ENCODE data around the gene RBM28. TPM values are rescaled to one million over a fixed set of nuclear protein-coding genes. Genes with fewer than 3 reads are reported as not detected.

Gene RBM28
- total RNA-seq, 1 experiment from 2014 or later: 28.8 TPM

DNA sequence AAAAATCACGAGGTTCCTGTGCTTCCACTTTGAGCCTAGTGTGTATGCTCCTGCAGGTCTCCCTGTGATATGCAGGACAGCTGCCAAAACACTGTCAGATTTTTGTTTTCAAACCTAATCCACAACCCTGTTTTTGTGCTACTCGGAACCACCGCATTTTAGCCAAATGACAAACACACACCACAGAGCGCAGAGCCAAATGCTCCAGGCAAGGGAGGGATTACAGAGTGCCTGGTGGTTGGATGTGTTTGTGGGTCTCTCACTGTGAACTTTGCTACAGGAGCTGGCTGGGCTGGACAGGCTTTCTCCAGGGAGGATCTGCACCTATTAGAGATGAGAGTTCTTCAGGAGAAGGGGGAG lies 5.7 kb upstream of the RBM28 start:
- no peaks in the 10 kb centered on the region for H3K79me2 ChIP-seq (ENCODE audit: low read length)
- no peaks in the 10 kb centered on the region for H3K27me3 ChIP-seq (ENCODE audit: low read length)
- no peaks in the 10 kb centered on the region for H3K4me1 ChIP-seq (ENCODE audit: low read length)
- no peak overlapping the region for H3K27ac ChIP-seq (ENCODE audit: low read length)
- H3K9me2 ChIP-seq (replicated peaks; ENCODE audit: insufficient read depth, low read length): no peaks in the 10 kb centered on the region
- H3K9me3 ChIP-seq (ENCODE audit: low read length): no peaks in the 10 kb centered on the region
- no peak overlapping the region for H3K4me3 ChIP-seq (ENCODE audit: low read length)
- H3K4me2 ChIP-seq (ENCODE audit: low read depth, low read length, poor library complexity, severe bottlenecking): no peak overlapping the region
- H4K20me1 ChIP-seq (ENCODE audit: insufficient read depth, low read depth, low read length): no peaks in the 10 kb centered on the region
- H3K9ac ChIP-seq (ENCODE audit: low read length): no peak overlapping the region
- DNase-seq: no peak
- no peaks in the 10 kb centered on the region for H3K36me3 ChIP-seq (ENCODE audit: insufficient read depth, low read length)
- no peak overlapping the region for H2AFZ ChIP-seq (ENCODE audit: low read length)

GRCh38 chr7:128347647-128348097 lies 4.0 kb upstream of the RBM28 start:
- no peaks in the 10 kb centered on the region for H4K20me1 ChIP-seq (ENCODE audit: insufficient read depth, low read depth, low read length)
- peaks cover 10% of the 10 kb centered on the region for H3K79me2 ChIP-seq (ENCODE audit: low read length)
- H3K4me1 ChIP-seq (ENCODE audit: low read length): peaks cover 4% of the 10 kb centered on the region
- no peaks in the 10 kb centered on the region for H3K36me3 ChIP-seq (ENCODE audit: insufficient read depth, low read length)
- H3K4me3 ChIP-seq (ENCODE audit: low read length): no peak overlapping the region
- H3K9me3 ChIP-seq (ENCODE audit: low read length): no peaks in the 10 kb centered on the region
- H3K9ac ChIP-seq (ENCODE audit: low read length): no peak overlapping the region
- no peak overlapping the region for H3K4me2 ChIP-seq (ENCODE audit: low read depth, low read length, poor library complexity, severe bottlenecking)
- no peaks in the 10 kb centered on the region for H3K27me3 ChIP-seq (ENCODE audit: low read length)
- peak; percentile 75 for DNase-seq
- no peak overlapping the region for H2AFZ ChIP-seq (ENCODE audit: low read length)
- no peaks in the 10 kb centered on the region for H3K9me2 ChIP-seq (replicated peaks; ENCODE audit: insufficient read depth, low read length)
- H3K27ac ChIP-seq (ENCODE audit: low read length): no peak overlapping the region

DNA sequence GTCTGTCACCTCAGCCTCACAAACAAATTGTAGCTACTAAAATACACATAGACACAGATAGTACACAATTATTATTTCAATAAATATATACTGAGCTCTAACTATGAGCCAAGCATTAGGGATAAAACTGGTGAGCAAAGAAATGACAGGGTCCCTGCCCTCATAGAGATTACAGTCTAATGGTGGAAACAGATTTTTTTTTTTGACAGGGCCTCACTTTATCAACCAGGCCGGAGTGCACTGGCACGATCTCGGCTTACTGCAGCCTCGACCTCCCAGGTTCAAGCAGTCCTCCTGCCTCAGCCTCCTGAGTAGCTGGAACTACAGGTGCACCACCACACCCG lies 695 bp upstream of the RBM28 start:
- peak overlapping the region; percentile 87 for H3K4me2 ChIP-seq (ENCODE audit: low read depth, low read length, poor library complexity, severe bottlenecking)
- peaks cover 24% of the 10 kb centered on the region for H3K4me1 ChIP-seq (ENCODE audit: low read length)
- H3K79me2 ChIP-seq (ENCODE audit: low read length): peaks cover 42% of the 10 kb centered on the region
- H3K9me2 ChIP-seq (replicated peaks; ENCODE audit: insufficient read depth, low read length): no peaks in the 10 kb centered on the region
- no peak for DNase-seq
- H3K9ac ChIP-seq (ENCODE audit: low read length): no peak overlapping the region
- H2AFZ ChIP-seq (ENCODE audit: low read length): peak overlapping the region; percentile 98; the same call in 1 of the 2 replicates
- H3K27ac ChIP-seq (ENCODE audit: low read length): no peak overlapping the region
- peaks cover 12% of the 10 kb centered on the region; the same call in 1 of the 2 replicates for H3K36me3 ChIP-seq (ENCODE audit: insufficient read depth, low read length)
- peaks cover 9% of the 10 kb centered on the region; the same call in 1 of the 2 replicates for H4K20me1 ChIP-seq (ENCODE audit: insufficient read depth, low read depth, low read length)
- H3K27me3 ChIP-seq (ENCODE audit: low read length): no peaks in the 10 kb centered on the region
- no peak overlapping the region for H3K4me3 ChIP-seq (ENCODE audit: low read length)
- no peaks in the 10 kb centered on the region for H3K9me3 ChIP-seq (ENCODE audit: low read length)

DNA sequence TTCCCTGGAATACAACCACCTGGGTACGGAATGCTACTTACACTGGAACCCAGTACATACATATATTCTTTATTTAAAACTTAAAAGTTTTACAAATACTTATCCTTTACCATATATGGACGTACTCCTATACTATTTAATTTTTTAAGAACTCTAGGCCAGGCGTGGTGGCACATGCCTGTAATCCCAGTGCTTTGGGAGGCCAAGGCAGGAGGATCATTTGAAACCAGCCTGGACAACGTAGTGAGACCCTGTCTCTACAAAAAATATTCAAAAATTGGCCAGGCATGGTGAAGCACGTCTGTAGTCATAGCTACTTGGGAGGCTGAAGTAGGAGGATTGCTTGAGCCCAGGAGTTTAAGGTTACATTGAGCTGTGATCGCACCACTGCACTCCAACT lies 2.0 kb downstream of the RBM28 start:
- Histone ChIP-seq H3K4me2 (ENCODE audit: low read depth, low read length, poor library complexity, severe bottlenecking) (peak overlapping the region; percentile 87), H3K27ac (ENCODE audit: low read length) (no peak overlapping the region), H3K9me2 (replicated peaks; ENCODE audit: insufficient read depth, low read length) (no peaks in the 10 kb centered on the region), H3K4me1 (ENCODE audit: low read length) (peaks cover 24% of the 10 kb centered on the region), H3K9ac (ENCODE audit: low read length) (peak overlapping the region; percentile 79), H3K79me2 (ENCODE audit: low read length) (peaks cover 51% of the 10 kb centered on the region), H3K4me3 (ENCODE audit: low read length) (peak overlapping the region; percentile 89), H2AFZ (ENCODE audit: low read length) (no peak overlapping the region), H3K36me3 (ENCODE audit: insufficient read depth, low read length) (peaks cover 31% of the 10 kb centered on the region), H3K9me3 (ENCODE audit: low read length) (no peaks in the 10 kb centered on the region), H3K27me3 (ENCODE audit: low read length) (no peaks in the 10 kb centered on the region), H4K20me1 (ENCODE audit: insufficient read depth, low read depth, low read length) (peaks cover 12% of the 10 kb centered on the region; the same call in 1 of the 2 replicates)
- no peak for DNase-seq

GRCh38 chr7:128335730-128336129 lies 8.0 kb downstream of the RBM28 start:
- Histone ChIP-seq H3K9me3 (ENCODE audit: low read length) (no peaks in the 10 kb centered on the region), H2AFZ (ENCODE audit: low read length) (no peak overlapping the region), H3K36me3 (ENCODE audit: insufficient read depth, low read length) (peaks cover 72% of the 10 kb centered on the region), H3K27me3 (ENCODE audit: low read length) (no peaks in the 10 kb centered on the region), H3K9ac (ENCODE audit: low read length) (no peak overlapping the region), H3K4me1 (ENCODE audit: low read length) (peaks cover 3% of the 10 kb centered on the region), H3K9me2 (replicated peaks; ENCODE audit: insufficient read depth, low read length) (no peaks in the 10 kb centered on the region), H3K4me2 (ENCODE audit: low read depth, low read length, poor library complexity, severe bottlenecking) (no peak overlapping the region), H4K20me1 (ENCODE audit: insufficient read depth, low read depth, low read length) (peaks cover 7% of the 10 kb centered on the region; the same call in 1 of the 2 replicates), H3K4me3 (ENCODE audit: low read length) (no peak overlapping the region), H3K27ac (ENCODE audit: low read length) (no peak overlapping the region), H3K79me2 (ENCODE audit: low read length) (peaks cover 22% of the 10 kb centered on the region)
- no peak for DNase-seq

GRCh38 chr7:128324368-128324680 lies 19.4 kb downstream of the RBM28 start:
- no peak overlapping the region for H3K27ac ChIP-seq (ENCODE audit: low read length)
- H3K4me3 ChIP-seq (ENCODE audit: low read length): no peak overlapping the region
- H3K4me2 ChIP-seq (ENCODE audit: low read depth, low read length, poor library complexity, severe bottlenecking): no peak overlapping the region
- H3K9me3 ChIP-seq (ENCODE audit: low read length): no peaks in the 10 kb centered on the region
- no peaks in the 10 kb centered on the region for H4K20me1 ChIP-seq (ENCODE audit: insufficient read depth, low read depth, low read length)
- H3K9me2 ChIP-seq (replicated peaks; ENCODE audit: insufficient read depth, low read length): no peaks in the 10 kb centered on the region
- no peak overlapping the region for H3K9ac ChIP-seq (ENCODE audit: low read length)
- H3K4me1 ChIP-seq (ENCODE audit: low read length): no peaks in the 10 kb centered on the region
- H2AFZ ChIP-seq (ENCODE audit: low read length): no peak overlapping the region
- no peak for DNase-seq
- 0 out of 2 replicates have a peak, but pooled peaks cover 2% of the 10 kb centered on the region for H3K79me2 ChIP-seq (ENCODE audit: low read length)
- peaks cover 40% of the 10 kb centered on the region; the same call in 1 of the 2 replicates for H3K36me3 ChIP-seq (ENCODE audit: insufficient read depth, low read length)
- H3K27me3 ChIP-seq (ENCODE audit: low read length): no peaks in the 10 kb centered on the region

DNA sequence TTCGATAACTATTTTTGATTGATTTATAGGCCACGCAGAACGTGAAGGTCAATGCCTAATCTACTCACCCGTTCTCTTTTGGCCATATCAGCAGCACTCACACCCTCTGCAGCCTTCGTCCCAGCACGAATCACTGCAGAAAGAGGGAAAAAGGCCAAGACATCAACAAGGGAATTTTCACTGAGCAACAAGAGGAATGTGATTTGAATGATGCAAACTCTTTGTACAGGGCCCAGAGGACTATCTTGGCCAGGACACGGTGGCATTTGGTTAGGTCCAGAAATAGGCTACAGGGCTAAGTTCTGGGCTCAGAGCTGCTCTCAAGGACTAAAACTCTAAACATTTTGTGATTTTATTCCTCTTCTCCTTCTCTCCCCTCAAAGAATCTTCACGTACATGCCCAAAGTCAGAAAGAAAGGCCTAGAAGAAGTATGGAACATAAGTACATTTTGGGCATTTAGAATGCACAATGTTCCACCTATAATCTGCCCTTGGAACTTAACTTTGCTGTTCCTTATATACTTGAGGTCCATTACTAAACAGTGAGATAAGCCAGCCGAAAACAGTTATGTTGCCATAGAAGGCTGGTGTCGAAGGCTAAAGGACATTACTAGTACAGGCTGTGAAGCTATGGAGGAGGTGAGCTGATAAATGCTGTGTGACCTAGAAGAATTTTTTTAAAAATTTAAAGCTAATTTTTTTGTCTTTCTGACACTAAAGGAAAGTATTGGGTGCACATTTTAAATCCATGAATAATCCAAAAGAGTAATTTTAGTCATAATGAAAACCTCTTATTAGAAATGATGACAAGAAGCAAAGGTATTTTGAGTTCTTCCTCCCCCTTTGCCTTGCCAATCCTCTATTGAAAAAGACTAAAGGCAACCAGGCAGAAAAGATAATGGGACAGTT lies 20.0 kb downstream of the RBM28 start:
- H3K27me3 ChIP-seq (ENCODE audit: low read length): no peaks in the 10 kb centered on the region
- H3K36me3 ChIP-seq (ENCODE audit: insufficient read depth, low read length): peaks cover 45% of the 10 kb centered on the region; the same call in 1 of the 2 replicates
- no peak for DNase-seq

DNA sequence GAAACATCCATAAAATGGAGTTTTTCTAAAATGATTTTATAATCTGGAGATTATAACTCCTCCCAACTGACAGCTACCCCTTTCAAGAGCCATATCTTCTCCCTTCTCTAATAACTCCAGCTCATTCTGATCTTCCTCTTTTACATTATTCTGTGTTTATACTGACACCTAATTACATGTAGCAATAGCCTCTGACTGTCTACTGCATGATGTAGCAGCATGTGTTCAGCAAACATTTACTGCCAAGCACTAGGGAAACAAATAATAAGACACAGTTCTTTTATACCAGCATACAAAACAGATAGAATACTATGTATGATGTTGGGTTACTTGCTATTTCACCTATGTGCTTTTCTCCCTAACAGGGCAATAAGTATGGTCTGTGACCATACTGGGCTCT lies 20.7 kb downstream of the RBM28 start:
- H2AFZ ChIP-seq (ENCODE audit: low read length): no peak overlapping the region

More for the DNA sequence above, 20.0 kb downstream of the RBM28 start:
- H3K79me2 ChIP-seq (ENCODE audit: low read length): 0 out of 2 replicates have a peak, but pooled peaks cover 2% of the 10 kb centered on the region
- H3K9me3 ChIP-seq (ENCODE audit: low read length): no peaks in the 10 kb centered on the region
- no peak overlapping the region for H3K9ac ChIP-seq (ENCODE audit: low read length)
- no peaks in the 10 kb centered on the region for H4K20me1 ChIP-seq (ENCODE audit: insufficient read depth, low read depth, low read length)
- H3K27ac ChIP-seq (ENCODE audit: low read length): no peak overlapping the region
- H3K4me2 ChIP-seq (ENCODE audit: low read depth, low read length, poor library complexity, severe bottlenecking): no peak overlapping the region
- H2AFZ ChIP-seq (ENCODE audit: low read length): no peak overlapping the region
- no peaks in the 10 kb centered on the region for H3K4me1 ChIP-seq (ENCODE audit: low read length)
- no peaks in the 10 kb centered on the region for H3K9me2 ChIP-seq (replicated peaks; ENCODE audit: insufficient read depth, low read length)
- no peak overlapping the region for H3K4me3 ChIP-seq (ENCODE audit: low read length)

More for the DNA sequence above, 20.7 kb downstream of the RBM28 start:
- H3K9me2 ChIP-seq (replicated peaks; ENCODE audit: insufficient read depth, low read length): no peaks in the 10 kb centered on the region
- no peaks in the 10 kb centered on the region for H4K20me1 ChIP-seq (ENCODE audit: insufficient read depth, low read depth, low read length)
- no peaks in the 10 kb centered on the region for H3K4me1 ChIP-seq (ENCODE audit: low read length)
- no peak overlapping the region for H3K4me2 ChIP-seq (ENCODE audit: low read depth, low read length, poor library complexity, severe bottlenecking)
- DNase-seq: no peak
- no peak overlapping the region for H3K9ac ChIP-seq (ENCODE audit: low read length)
- peaks cover 43% of the 10 kb centered on the region; the same call in 1 of the 2 replicates for H3K36me3 ChIP-seq (ENCODE audit: insufficient read depth, low read length)
- no peak overlapping the region for H3K27ac ChIP-seq (ENCODE audit: low read length)
- no peak overlapping the region for H3K4me3 ChIP-seq (ENCODE audit: low read length)
- no peaks in the 10 kb centered on the region for H3K27me3 ChIP-seq (ENCODE audit: low read length)
- 0 out of 2 replicates have a peak, but pooled peaks cover 1% of the 10 kb centered on the region for H3K79me2 ChIP-seq (ENCODE audit: low read length)
- no peaks in the 10 kb centered on the region for H3K9me3 ChIP-seq (ENCODE audit: low read length)
